GM12865 (cell line): ENCODE data around the gene RAC2.

ENCODE experiments used
- DNase-seq: peaks from one replicate; pipeline ENCODE4 v3.0.0; 2010; ENCODE audit warnings: low read depth
- H3K4me3 ChIP-seq: 2 replicates; pipeline ENCODE4 v1.5.1; 2011; ENCODE audit warnings: mild to moderate bottlenecking, low read depth, low read length, control low read depth
- TF ChIP-seq, protein P1 (sequence below): IDR thresholded peaks from 2 replicates; pipeline ENCODE4 v1.5.1; 2011; ENCODE audit warnings: low read length, control low read depth, low read depth, inconsistent platforms; ENCODE audit not compliant: insufficient read depth; ENCODE audit errors: missing control alignments

RAC2 gene

DNA sequence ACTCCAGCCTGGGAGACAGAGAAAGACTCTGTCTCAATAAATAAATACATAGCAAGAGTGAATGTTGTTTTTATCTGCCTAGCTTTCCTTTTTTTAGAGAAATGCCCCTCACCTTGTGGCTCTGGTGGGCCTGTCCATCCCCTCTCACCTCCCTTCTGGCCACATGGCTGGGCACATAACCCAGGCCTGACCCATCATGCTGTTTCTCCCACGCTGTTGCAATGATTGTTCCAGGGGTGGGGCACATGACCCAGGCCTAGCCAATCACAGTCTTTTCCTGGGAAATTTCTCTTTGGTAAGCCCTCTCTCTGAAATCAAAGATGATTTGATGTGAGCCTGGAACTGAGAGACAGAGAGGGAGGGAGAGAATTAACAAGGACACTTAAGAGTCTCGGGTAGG is 32.7 kb upstream of the RAC2 start:
- no peak overlapping the region for H3K4me3 ChIP-seq
- TF ChIP-seq, protein P1, sequence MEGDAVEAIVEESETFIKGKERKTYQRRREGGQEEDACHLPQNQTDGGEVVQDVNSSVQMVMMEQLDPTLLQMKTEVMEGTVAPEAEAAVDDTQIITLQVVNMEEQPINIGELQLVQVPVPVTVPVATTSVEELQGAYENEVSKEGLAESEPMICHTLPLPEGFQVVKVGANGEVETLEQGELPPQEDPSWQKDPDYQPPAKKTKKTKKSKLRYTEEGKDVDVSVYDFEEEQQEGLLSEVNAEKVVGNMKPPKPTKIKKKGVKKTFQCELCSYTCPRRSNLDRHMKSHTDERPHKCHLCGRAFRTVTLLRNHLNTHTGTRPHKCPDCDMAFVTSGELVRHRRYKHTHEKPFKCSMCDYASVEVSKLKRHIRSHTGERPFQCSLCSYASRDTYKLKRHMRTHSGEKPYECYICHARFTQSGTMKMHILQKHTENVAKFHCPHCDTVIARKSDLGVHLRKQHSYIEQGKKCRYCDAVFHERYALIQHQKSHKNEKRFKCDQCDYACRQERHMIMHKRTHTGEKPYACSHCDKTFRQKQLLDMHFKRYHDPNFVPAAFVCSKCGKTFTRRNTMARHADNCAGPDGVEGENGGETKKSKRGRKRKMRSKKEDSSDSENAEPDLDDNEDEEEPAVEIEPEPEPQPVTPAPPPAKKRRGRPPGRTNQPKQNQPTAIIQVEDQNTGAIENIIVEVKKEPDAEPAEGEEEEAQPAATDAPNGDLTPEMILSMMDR, result no peak
- no peak for DNase-seq

DNA sequence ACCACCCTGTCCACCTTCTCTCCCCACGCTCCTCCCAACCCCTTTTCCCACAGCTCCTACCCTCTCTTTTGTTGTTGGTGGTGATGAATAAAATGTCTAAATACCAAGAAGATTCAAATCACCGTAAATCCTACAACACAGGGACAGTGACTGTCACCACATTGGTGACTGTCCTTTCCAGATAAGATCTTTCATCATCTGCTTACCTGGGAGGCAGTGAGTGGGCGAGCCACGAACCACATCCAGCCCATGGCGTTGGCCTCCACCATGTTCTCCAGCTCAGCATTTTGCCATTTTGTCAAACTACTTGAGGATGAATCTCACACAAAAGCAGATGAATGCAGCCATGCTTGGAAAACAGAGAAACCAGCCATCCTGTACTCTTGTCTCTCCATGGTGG is 31.6 kb upstream of the RAC2 start:
- H3K4me3 ChIP-seq, result no peak overlapping the region
- no peak for DNase-seq
- TF ChIP-seq, protein P1, result no peak

DNA sequence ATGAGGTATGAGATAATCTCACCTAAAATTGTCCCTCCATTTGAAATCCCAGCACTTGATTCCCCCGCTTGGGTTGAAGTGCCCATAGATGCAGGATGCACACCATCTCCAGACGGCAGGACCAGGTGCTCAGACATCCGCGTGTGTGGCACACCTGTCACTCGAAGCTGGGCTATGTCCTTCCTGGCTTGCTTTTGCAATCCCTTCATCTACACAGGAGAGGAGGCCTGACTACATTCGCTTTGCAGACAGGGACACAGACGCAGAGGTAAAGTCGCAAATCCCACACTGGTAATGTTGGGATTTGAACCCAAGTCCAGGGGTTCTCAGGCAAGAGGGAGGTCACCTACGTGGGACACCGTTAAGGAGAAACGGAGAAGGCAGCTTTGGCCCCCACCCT is 31.1 kb upstream of the RAC2 start:
- no peak for DNase-seq
- H3K4me3 ChIP-seq, result no peak overlapping the region
- TF ChIP-seq, protein P1, result no peak

- DNase-seq, result peak; percentile 62
Measured at GRCh38 chr22:37274380-37274862, 30.4 kb upstream of the RAC2 start.

GRCh38 chr22:37273846-37274225 is 29.8 kb upstream of the RAC2 start:
- TF ChIP-seq, protein P1, result no peak
- H3K4me3 ChIP-seq, result no peak overlapping the region
- no peak for DNase-seq

More at GRCh38 chr22:37274380-37274862, 30.4 kb upstream of the RAC2 start:
- TF ChIP-seq, protein P1, result no peak
- H3K4me3 ChIP-seq, result no peak overlapping the region

DNA sequence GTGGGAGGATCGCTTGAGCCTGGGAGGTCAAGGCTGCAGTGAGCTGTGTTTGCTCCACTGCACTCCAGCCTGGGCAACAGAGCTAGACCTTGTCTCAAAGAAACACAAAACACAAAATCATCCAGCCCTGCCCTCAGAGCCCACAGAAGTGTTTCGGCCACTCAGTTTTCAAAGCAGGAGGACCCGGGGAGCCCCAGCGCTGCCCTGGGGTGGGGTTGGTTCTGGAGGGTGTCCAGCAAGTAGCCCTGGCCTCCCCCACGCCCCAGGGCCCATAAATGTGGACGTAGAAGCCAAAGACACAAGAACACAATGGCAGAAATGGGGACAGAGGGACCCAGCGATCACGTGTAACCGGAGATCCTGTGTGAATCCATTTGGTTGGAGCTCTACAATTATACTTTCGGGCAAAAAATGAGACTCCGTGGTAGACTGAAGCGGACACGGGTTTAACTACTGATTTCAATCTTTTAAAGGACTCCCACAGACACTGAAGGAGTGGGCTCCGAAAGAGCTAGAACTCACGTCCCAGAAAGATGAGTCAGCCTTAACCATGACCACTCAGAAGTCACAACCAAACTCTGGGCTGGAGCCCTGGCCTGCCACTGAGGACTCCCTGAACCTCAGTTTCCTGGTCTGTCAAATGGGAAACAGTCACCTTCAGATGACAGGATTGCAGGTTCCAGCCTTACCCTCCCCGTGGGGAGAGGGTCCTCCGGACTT is 29.2 kb upstream of the RAC2 start:
- H3K4me3 ChIP-seq, result no peak overlapping the region
- TF ChIP-seq, protein P1, result no peak
- DNase-seq, result peak; percentile 45
